ENCODE data around the gene CRISPLD2.

GRCh38 chr16:84818133-84818532, 1.7 kb upstream of the CRISPLD2 start:
- TF ChIP-seq CTCF (IDR thresholded peaks at IDR 0.05), result no peak
- no peak for TF ChIP-seq POLR2A (IDR thresholded peaks at IDR 0.05)

Data from Peyer's patch (tissue), 4 donors.